Astrocyte (in vitro differentiated cells and primary cell): ENCODE measurements around the gene NOPCHAP1.

Experiments used
- EZH2 ChIP-seq: IDR thresholded peaks from 2 replicates; pipeline ENCODE4 v1.6.1; 2012; ENCODE audit warnings: mild to moderate bottlenecking, low read length, inconsistent platforms; ENCODE audit not compliant: insufficient read depth
- TF ChIP-seq, protein P1 (sequence below): IDR thresholded peaks from 2 replicates; pipeline ENCODE4 v1.5.1; 2011; ENCODE audit warnings: low read depth, mild to moderate bottlenecking, inconsistent platforms, low read length, moderate library complexity; ENCODE audit not compliant: insufficient read depth

DNA sequence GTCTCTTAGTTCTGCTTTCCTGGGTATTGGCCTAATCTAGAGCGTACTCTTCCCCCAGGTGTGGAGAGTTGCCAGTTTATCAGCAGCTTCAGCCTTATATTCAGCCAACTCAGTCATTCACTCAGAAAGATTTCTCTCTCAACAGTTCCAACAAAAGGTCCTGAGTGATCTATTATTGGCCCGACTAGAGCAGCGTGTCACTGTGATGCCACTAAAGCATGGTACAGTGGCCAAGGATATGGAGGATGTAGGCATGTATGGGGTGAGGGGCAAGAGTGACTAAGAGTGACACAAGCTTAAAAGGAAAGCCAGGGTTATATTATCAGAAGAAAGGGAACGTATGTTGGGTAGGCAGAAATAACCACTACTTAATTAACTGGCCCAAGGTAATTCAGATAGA is 4.8 kb downstream of the NOPCHAP1 start:
- TF ChIP-seq, protein P1, sequence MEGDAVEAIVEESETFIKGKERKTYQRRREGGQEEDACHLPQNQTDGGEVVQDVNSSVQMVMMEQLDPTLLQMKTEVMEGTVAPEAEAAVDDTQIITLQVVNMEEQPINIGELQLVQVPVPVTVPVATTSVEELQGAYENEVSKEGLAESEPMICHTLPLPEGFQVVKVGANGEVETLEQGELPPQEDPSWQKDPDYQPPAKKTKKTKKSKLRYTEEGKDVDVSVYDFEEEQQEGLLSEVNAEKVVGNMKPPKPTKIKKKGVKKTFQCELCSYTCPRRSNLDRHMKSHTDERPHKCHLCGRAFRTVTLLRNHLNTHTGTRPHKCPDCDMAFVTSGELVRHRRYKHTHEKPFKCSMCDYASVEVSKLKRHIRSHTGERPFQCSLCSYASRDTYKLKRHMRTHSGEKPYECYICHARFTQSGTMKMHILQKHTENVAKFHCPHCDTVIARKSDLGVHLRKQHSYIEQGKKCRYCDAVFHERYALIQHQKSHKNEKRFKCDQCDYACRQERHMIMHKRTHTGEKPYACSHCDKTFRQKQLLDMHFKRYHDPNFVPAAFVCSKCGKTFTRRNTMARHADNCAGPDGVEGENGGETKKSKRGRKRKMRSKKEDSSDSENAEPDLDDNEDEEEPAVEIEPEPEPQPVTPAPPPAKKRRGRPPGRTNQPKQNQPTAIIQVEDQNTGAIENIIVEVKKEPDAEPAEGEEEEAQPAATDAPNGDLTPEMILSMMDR, result no peak
- TF ChIP-seq EZH2, result no peak
